GOT3 (cell line): ENCODE results near the gene SMAD5.
A peak's percentile ranks its signal among the peaks of the same experiment; 100 is the strongest.

ENCODE experiments used
- DNase-seq: peaks from one replicate; lab custom pipeline; 2025; ENCODE audit warnings: mixed read lengths; lab: John Stamatoyannopoulos, UW

The SMAD5 gene

DNA sequence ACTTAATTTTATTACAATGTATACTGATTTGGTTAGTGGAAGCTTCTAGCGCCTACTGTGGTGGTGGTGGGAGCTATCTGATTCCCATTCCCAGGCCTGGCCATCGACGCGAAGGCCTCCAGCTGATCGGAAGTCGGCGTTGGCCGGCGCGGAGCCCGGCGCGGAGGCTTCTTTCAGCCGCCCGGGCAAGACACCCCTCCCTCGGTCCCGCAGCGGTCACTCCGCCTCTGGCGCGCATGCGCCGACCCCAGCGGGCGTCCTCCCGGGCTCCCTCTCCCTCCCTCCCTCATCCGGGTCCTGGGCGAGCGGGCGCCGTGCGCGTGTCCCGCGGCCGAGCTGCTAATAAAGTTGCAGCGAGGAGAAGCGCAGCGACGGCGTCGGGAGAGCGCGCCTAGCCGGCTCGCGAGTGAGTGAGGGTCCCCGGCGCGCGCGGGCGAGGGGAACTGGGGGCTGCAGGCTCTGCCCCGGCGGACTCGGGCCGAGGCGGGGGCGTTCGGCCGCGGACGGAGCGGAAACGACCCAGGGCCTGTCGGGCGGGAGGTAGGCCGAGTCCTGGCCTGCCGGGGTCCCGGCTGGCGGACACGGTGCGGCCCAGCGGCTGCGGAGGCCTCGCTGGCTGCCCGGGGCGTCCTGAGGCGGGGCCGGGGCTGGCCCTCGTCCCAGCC, at the start of gene SMAD5:
Gene SMAD5 (plus strand): TSS at position 289 of the 665 bp plus-strand sequence. CDS start 20,916 bp downstream, outside the sequence.
- peak; percentile 93 for DNase-seq

DNA sequence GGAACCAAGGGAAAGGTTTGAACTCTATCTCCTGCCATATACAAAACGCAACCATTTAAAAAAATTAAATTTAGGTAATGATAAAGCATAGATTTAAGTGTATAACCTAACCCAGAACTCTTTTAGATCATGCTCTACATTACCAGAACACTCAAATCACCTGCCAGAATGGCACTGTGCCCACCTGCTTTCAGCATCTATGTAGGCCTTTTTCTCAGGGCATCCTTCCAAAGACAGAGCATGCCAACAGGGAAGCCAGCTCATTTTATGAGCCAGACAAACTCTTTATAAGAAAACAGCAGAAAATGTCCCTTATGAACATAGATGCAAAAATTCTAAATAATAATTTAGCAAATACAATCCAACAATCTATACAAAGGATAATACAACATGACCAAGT, 47.9 kb upstream of the SMAD5 start:
- DNase-seq, result no peak

DNA sequence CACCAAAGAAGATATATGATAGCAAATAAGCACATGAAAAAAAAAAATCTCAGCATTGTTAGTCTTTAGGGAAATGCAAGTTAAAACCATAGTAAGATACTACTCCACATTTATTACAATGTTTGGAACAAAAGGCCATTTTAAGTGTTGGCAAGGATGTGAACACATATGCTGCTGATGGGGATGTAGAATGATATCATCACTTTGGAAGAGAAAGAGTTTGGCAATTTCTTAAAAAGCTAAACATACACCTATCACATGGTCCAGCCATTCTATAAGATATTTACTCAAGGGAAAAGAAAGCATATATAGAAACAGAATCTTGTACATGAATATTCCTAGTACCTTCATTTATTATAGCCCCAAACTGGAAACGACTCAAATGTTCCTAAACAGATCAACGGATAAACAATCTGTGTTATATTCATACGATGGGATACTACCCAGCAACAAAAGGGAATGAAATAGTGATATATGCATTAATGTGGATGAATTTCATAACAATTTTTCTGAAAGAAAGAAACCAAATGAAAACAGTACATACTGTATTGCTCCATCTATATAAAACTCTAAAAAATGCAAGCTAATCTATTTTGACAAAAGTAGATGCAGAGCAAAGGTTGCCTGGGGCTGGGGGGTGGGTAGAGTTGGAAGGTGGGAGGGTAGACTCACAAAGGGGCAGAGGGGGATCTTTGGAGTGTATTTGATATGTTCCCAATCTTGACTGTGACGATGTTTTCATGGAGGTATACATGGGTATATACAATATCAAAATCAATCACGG, 45.7 kb upstream of the SMAD5 start:
- no peak for DNase-seq

DNA sequence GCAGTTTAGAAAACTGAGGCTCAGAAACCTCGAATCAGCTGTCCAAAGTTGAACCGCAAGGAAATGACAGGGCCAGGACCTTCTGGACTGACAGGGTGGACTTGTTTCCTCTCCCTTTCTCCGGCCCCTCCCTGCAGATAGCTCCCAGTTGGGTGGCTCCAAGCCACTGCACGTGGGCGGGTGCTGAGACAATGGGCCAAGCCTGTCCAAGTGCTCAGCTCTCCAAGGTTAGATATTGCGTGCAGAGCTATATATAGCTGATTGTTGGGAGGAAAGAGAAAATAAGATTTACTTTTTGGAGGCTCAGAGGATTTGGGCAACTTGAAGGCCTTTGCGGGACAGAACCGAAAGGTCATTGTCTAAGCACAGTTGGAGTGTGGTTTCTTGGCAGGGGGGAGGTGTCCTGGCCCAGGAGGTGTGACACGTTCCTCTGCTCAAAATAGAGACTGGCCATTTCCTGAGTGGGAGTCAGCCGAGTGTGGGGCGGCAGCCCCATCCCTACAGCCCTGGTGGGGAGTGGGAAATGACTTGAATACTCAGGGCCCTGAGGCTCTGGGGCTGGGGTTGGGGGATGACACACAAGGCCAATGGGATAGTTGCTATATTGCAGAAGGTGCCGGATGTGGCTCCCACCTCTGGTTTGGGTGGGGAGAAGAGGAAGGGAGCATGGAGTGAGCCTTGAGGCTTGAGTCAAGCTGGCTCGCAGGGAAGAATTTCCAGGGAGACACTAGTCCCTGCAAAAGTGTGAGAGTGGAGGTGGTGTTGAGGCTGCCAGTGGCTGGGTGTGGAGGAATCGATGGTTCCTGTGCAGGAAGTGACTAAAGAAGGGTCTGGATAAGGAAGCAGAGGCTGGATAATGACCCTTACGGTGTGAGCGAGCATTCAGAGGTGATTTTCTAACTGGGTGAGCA, 44.4 kb upstream of the SMAD5 start:
- DNase-seq, result no peak

DNA sequence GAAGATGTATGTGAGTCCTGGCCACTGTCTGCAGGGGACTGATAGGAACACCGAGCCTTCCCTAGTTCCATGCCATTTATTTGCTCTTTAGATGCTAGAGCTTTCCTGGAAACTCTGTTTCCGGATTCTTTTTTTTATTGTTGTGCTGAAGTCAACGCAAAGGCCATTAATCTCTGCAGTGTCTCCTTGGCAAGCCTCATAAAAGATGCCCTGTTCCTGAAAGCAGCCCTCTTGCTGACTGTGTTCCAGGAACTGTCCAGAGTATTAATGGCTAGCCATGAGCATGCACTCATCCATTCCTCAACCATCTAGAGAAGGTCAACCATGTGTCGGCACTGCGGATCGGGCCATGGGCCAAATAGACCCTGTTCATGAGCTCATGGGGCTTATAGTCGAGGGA, 42.9 kb upstream of the SMAD5 start:
- no peak for DNase-seq

DNA sequence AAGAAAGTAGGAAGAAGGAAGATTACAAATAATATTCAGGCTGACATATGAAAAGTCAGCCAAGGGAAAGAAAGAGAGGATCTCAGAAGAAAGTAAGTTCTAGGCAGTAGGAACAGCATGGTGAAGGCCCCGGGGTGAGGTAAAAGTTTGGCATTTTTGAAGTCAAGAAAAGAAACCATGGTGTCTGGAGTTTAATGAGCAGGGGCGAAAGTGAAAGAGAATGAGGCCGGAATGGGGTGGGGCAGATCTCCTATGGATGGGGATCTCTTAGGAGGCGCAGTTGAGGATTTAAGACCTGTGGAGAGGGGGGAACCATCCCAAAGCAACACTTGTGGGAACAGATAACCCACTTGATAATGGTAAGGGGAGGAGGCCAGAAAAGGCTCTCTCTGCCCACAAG, 42.3 kb upstream of the SMAD5 start:
- DNase-seq, result no peak

DNA sequence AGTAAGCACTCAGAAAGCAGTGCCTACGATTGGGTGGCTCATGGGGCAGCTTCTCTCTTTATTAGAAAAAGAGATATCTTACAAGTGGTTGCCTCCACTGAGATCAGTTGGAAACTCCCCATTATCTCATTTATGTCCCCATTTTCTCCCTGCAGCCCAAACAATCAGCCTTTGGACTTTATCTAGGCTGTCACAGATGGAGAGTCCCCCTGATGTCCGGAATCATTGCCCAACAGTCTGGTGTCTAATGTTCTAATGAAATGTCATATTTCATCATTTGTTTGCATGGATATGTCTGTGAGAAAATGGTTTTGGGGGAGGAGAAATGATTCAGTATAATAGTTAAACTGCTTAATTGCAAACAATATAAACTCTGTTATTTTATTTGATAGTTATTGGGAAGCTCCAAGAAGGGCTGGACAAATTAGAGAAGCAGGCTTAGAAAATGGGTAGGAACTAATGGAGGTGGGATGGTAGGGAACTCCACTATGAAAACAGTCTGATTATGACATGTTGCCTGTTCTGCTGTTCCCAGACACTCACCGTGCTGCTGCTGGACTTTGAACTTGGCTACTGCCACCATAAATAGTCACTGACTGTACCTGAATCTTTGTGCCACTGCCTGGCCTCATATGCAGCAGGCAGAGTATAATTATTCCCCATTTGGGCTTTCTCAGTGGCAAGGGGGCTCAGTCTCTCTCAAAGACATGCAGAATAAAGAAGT, 38.3 kb upstream of the SMAD5 start:
- DNase-seq, result no peak

DNA sequence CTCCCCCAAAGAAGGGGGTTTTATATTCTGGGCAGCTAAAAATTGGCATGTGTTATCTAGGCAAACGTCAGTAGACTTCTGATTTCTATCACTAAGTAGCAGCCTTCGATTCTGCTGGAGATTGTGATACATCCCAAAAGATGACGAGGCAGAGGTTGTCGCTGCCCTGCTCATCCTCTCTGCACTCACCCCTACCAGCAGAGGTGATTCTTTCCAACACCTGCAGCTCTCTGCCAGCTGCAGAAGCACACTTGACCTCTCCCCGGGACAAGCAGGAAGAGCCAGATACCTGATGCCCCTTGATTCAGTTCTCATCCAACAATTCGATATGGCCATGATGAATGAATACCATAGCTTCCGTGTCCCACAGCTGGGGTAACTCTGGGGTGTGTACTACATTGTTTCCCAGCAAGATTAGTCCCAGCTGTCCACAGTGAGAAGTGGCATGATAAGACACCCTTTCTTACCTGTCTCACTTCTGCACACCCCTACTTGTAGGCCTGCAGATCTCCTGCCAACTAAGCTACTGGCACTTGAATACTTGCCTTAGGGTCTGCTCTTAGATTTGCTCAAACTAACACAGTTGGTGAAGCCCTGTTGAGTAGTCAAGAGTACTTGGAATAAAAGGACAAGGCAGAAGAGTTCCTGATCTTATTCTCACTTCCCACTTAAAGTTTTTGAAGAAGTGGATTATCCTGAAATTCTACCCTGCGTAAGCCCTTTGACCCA, 37.6 kb upstream of the SMAD5 start:
- DNase-seq, result no peak

DNA sequence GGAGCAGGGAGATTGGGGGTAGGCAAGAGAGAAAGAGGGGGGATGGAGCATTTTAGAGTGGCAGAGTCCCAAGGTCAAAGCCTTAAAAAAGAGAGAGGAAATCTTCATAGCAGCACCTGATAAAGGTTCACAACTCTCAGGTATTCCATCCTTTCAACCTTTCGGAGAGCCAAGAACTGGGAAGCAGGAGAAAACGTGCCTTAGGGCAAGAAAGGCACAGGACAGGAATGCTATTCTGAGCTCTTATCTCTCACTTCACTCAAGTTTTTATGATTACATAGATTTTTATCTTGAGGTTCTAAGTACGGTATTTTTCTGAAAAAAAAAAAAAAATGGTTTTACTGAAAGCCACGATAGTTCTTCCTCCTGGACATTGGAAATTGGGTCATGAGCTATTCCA, 34.5 kb upstream of the SMAD5 start:
- no peak for DNase-seq

DNA sequence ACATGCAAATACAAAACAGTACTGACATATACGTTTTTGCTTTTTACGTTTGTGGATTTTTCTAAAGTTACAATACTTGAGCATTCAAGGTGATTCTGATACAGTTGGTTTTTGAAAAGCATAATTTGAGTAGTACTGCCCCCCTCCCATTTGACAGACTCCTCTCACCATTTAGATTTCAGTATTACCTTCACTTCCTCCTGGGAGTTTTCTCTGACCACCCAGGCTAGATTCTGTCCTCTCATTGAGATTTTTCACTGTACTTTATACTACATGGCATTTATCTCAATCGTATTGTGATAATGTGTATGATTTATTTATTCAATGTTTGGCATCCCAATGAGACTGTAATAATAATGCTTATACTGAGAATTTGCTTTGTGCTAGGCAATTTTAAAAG, 32.8 kb upstream of the SMAD5 start:
- no peak for DNase-seq

DNA sequence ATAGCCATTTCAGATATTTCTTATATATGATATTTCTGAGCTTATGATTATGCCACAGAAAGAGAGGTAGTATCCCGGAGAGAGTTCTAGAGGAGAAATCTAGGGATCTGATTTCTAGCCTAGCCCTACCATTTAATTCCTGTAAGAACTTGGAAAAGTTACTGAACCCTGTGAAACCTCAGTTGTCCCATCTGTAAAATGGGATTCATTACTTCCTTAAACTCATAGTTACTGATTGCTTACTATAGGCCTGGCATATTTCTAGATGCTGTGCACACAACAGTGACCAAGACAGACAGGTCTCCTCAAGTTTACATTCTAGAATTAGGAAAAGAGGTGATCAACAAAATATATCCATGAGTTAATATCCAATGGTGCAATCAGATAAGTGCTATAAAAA, 30.8 kb upstream of the SMAD5 start:
- DNase-seq, result no peak

DNA sequence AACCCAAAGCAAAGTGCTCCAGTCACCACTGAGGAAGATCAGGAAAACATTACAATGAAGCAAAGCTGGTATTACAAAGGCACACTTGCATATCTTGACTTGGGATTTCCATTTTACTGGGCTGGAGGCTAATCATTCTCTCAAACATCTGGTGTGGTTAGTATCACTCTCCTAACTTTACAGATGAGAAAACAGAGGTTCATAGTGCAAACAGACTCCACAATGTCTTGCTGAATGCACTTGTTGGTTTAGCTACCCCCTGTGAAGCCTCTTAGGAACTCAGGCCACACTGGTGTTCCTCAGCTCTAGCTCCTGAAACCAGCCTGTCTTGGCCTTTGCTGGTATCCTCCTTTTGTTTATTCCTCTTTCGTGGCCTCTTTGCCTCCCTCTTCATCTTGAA, 29.5 kb upstream of the SMAD5 start:
- no peak for DNase-seq

DNA sequence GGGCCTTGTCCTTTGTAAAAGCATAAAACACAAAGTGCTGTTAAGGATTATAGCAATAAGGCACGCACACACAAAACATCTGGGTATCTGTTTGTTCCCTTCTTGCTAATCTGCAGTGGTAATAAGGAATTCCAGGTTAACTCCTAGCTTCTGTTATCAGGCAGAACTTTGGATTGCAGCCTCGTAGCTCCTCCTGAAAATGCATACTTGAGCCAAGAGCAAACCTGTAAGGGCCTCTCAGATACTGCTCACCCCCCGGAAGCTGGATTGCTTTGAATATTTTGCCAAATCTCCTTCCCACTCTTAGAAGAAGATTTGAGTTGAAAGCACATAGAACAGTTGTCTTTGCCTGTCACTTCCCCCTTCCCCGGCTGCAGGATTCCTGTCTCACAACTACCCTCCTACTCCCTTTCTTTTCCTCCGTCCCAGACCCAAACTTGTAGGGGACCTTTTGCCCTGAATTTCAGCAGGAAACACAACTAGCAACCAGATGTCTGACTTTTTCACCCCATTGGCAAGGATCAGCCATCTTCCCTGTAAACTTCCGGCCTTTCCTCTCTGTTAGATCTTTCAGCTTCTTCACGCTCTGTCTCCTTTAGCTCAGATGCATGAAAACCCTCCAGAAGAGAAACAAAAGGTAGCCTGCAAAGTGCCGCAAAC, 28.2 kb upstream of the SMAD5 start:
- no peak for DNase-seq

DNA sequence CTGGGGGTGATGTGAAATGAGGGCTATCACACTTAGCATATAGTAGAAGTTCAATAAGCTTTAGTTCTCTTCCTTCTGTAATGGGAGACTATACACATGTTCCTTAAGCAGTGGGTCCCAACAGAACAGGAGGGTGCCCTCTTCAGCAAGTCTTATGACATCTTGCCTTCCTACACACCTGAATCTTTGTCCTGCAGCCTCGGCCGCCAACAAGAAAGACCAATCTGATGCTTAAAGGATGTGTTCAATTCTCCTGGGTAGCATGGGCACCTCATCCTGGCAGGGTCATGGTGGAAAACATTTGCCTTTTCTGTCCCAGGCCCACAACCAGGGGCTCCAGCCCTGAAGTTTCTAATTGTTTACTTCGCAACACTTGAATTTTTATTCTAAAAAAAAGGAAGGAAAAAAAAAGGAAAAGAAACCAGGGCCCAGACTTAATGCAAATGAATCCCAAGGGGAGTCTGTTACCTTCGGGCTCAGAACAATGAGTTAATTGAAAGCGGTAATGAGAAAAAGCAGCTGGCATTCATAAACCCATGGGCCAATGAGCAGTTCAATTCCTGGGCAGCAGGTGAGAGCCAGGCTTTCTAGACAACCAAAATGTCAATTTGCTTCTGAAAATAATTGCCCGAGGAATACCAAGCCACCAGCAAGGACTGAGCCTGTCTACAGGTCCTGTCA, 26.2 kb upstream of the SMAD5 start:
- DNase-seq, result no peak

DNA sequence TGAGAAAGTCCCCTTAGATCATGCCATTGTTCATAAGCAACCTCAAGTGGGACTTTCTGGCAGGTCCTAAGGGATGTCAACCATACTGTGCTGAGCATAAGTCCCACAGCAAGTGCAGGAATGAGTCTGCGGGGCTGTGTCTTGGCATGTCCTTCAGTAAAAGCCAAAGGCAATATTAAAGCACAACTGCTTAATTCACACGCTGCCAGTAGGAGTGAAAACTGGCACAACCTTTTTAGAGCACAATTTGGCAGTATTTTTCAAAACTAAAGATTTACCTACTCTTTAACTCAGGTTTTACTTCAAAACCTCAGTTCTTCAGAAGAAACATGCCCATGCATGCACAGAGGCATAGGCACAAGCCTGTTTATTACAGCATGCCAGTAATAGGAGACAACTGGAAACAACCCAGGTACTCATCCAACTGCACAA, 24.4 kb upstream of the SMAD5 start:
- DNase-seq, result no peak

DNA sequence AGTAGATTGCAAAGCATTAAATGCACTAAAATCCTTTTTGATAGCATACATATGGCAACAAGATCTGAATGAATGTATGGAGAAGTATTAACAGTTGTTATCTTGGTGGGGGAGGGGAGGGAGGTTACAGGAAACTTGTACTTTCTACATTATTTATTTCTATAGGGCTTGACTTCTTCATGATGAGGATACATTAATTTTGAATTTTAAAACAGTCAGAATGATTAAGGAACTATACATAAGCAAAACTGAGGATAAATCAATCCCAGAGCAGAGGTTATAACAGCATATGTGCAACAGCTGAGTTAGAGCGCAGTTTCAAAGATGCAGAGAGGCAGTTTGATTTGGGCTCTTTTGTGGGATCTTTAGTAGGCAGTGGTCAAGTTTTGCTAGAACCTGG, 23.9 kb upstream of the SMAD5 start:
- no peak for DNase-seq

DNA sequence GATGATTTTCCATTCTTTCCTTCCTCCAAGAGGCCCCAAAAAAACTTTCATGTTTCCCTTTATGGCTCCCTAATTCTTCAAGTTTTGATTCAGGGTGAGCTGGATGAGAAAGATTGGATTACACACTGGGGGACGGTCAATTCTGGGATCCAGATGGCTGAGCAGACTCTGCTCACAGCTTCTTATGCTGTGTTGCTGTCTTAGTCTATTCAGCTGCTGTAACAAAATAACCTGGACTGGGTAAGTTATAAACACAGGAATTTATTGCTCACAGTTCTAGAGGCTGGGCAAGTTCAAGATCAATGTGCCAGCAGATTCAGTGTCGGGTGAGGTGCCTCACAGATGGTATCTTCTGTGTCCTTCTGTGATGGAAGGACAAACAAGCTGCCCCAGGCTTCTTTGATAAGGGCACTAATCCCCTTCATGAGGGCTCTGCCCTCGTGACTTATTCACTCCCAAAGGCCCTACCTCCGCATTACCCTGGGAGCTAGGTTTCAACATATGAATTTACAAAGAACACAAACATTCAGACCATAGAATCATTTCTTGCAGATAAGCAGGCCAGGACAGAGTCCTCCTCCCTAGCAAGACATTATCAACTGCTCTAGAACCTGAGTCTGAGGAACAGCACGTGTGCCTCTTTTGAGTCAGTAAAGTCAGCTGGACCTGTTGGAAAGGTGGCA, 23.1 kb upstream of the SMAD5 start:
- no peak for DNase-seq

DNA sequence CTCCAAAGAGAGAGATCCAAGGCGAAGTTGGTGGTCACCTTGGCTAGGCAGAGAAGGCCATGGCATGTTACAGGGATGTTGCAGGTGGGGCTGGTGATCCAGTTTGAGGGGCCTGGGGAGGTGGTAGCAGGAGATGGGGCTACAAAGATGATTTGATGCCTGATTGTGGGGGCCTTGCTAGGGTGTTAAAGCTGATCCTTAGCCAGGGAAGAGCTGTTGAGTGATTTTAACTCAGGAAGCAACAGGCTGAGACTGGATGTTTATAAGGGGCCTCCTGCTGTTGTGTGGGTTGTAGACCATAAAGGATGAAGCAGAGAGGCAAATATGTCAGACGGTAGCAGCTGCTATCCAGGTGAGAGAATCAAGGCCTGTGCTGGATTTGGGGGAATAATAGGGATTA, 19.0 kb upstream of the SMAD5 start:
- DNase-seq, result no peak

DNA sequence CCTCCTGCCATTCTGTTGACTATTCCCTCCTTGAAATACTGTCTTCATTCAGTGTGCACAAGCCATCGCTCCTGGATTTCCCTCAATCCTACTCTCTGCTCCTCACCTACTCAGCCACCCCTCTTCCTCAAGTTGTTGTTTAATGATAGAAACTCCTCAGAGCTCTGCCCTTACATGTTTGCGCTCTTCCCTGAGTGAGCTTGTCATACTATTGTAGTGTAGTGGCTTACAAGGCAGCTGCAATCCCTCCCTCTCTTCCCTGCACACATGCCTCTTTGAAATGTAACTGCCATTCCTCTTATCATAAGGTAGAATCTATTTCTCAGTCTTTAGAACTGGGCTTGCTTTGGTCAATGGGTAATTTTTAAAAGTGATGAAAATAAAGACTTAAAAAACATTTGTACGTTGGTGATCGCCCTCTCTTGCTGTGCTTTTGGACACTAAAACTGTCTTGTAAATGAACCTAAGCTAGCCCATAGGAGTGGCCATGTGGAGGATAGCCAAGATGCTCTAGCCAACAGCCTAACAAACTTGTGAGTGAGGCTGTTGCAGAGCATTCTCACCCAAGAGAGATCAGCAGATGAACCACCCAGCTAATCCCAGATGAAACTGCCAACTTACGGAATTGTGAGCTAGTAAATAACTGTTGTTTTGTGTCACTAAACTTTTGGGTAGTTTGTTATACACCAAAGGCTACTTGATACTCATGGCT, 18.1 kb upstream of the SMAD5 start:
- no peak for DNase-seq
